DMS153 treated with DMSO at 0.1 percent for 48 hours (cell line): ENCODE data around the gene TEP1.
"Not testable (repeated sequence)": the region's sequence is repeated elsewhere in the genome, so short reads cannot be mapped to it uniquely, and the experiment has no call there.

Experiments
- DNase-seq: peaks from one replicate; lab custom pipeline; 2025; ENCODE audit not compliant: unreplicated experiment; lab: John Stamatoyannopoulos, UW

Gene TEP1

GRCh38 chr14:20412876-20413743, at the start of gene TEP1:
Gene TEP1 (minus strand): TSS chr14:20413501. CDS start chr14:20408439, 5,062 bp downstream.
- peak; percentile 72 for DNase-seq

GRCh38 chr14:20461225-20462141, 48.2 kb upstream of the TEP1 start, which contains the start of gene PIP4P1:
Gene PIP4P1 (minus strand): TSS chr14:20461434. CDS start chr14:20461325, 109 bp downstream.
- peak; percentile 100 for DNase-seq

- DNase-seq = no peak
These were observed 47.3 kb upstream of the TEP1 start for GRCh38 chr14:20460458-20461224.

- no peak for DNase-seq
These were observed 44.9 kb upstream of the TEP1 start for GRCh38 chr14:20458031-20458789.

DNA sequence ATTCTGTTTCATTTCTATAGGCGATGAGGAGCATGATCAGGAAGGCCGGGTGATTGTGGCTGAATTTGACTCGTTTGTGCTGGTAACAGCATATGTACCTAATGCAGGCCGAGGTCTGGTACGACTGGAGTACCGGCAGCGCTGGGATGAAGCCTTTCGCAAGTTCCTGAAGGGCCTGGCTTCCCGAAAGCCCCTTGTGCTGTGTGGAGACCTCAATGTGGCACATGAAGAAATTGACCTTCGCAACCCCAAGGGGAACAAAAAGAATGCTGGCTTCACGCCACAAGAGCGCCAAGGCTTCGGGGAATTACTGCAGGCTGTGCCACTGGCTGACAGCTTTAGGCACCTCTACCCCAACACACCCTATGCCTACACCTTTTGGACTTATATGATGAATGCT, 43.7 kb upstream of the TEP1 start:
- DNase-seq = no peak

- DNase-seq = peak; percentile 48
These were observed 42.3 kb upstream of the TEP1 start for GRCh38 chr14:20455355-20456300.

DNA sequence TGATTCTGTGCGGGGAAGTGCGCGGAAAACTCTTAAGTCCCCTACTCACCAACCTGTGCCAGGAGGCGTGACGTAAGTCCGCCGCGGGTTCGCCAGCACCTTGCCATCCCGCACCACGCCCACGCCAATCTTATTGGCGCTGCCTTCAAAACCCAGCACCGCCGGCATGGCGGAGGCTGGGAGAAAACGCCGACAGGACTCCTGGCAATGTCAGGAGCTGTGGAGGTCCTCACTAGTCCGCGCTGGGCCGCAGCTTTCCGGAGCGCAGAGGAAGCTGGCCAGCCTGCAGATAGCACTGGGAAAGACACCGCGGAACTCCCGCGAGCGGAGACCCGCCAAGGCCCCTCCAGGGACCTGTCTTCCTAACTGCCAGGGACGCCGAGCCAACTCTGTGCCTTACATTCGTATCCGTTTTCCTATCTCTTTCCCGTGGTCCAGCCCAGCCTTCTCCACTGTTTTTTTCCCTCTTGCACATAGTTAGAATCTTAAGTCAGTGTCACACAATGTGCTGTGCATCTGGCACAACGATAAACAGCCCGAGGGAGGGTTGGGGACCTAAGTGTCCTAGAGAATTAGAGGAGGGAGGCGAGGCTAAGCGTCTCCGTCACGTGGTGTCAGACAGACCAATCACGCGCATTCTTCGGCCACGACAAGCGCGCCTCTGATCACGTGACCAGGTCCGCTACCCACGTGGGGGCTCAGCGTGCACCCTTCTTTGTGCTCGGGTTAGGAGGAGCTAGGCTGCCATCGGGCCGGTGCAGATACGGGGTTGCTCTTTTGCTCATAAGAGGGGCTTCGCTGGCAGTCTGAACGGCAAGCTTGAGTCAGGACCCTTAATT, 41.4 kb upstream of the TEP1 start, which contains the start of the genes APEX1 and OSGEP:
Gene APEX1, plus strand, starts transcription at position 711 of the 839 bp plus-strand sequence. CDS start 420 bp downstream, outside the sequence.
Gene OSGEP, minus strand, starts transcription at position 297 of the 839 bp plus-strand sequence. Its CDS starts 129 bp downstream, at position 168.
- peak; percentile 94 for DNase-seq

DNA sequence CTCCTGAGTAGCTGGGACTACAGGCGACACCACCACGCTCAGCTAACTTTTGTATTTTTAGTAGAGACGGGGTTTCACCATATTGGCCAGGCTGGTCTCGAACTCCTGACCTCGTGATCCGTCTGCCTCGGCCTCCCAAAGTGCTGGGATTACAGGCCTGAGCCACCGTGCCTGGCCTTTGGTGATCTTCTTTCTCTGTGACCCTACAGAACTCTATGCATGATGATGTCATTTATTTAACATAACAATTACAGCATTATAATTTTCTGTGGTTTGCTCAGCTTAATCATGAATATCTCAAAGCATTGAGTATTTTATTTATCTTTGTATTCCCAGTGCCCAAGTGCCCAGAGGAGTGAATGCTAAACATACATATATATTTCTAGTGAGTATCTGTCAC, 39.5 kb upstream of the TEP1 start:
- DNase-seq = not testable (repeated sequence)

GRCh38 chr14:20446889-20447288, 33.6 kb upstream of the TEP1 start:
- DNase-seq = no peak

DNA sequence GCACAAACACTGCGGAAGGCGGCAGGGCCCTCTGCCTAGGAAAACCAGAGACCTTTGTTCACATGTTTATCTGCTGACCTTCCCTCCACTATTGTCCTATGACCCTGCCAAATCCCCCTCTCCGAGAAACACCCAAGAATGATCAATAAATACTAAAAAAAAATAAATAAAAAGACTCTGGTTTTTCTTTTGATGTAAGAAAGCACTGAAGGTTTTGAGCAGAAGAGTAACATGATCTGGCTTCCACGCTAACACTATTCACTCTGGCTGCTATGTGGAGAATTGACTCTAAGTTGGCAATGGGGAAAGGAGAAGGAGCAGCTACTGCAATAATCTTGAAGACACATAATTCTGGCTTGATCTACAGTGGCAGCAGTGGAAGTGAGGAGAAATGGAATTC, 30.3 kb upstream of the TEP1 start:
- DNase-seq = not testable (repeated sequence)

GRCh38 chr14:20441461-20441860, 28.2 kb upstream of the TEP1 start:
- DNase-seq = no peak

DNA sequence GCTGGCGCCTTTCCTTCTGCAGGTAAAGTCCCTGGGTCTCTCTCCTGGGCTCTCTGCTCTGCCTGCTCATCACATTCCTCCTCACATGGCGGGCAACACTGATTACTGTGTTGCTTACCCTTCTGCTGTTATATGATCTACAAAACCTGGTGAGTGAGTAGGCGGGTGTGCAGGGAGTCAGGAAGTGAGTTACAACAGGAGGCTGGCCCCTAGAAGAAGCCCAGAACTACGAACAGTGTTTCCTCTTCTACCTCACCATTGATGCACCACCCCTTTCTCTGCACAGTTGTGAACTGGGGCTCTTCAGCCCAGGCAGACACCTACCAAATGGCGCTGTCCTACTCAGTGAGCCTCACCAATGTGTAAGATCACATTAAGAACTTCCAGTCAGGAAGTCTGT, 27.6 kb upstream of the TEP1 start:
- DNase-seq = no peak

DNA sequence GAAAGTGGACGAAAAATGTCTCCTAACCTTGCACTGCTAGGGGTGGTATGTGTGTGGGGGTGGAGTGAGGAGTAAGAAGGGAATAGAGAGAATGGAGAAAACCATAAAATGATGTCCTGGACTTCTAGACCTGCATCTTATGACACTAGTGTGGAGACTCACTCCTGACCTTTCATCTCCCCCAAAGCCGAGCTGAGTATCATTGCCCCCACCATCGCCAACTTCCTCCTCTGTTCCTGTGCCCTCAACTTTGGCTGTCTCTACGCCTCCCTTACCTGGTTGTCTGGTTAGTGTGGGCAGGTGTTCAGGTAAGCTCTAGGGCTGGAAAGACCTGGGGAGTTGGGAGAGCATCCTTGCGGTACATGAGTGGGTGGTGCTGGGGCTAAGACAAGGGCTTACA, 27.2 kb upstream of the TEP1 start:
- DNase-seq = no peak

DNA sequence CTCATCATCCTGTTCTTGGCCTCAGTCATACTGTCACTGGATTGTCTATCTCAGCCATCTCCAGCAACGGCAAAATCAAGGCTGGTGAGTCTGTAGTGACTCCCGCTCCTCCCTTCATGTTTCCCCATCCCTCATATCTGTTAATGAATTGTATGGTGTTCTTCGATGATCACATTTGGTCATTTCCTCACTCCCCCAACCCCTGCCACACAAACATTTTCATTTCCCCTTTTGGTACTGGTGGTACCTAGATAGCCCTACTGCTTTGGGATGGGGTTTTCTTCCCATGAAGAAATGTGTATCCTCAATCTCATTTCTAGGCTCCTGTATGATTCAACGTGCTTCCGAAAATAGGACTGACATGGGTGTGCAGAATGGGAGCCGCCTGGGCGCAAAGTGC, 25.4 kb upstream of the TEP1 start:
- DNase-seq = no peak

GRCh38 chr14:20436363-20436755, 23.1 kb upstream of the TEP1 start:
- no peak for DNase-seq

DNA sequence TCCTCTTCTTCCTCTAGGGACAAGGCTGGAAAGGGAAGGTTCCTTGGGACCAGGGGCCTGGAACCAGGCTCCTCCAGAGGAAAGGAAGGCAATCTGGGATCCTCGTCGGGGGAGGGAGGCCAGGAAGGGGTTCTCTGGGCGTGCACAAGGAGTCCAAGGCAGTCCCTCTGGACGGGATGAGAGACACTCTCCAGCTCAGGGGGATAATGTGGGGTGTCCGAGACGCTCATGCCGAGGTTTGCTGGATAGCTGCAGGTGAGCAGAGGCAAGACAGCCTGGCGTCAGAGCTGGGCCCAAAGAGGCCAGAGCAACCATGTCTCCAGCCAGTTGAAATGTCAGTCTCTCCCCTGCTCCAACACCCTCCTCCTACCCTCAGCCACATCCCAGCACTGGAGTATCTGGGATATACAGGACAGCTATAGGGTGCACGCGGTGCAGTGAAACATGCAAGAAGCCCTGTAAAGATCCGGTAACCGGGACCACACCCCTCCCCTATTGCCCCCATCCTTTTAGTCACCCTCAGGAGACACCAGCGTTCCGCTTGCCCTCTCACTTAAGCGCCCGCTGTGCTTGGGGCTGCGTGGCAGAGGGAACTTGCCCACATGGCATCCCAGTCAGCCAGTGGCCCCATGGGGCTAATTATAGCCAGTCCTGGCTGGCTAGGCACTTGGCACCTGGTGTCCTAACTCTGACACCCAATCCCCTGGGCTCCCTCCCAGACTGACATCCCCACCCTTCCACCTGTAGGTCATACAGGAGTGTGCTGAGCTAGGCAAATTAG, 22.5 kb upstream of the TEP1 start, which contains the start of gene KLHL33:
Gene KLHL33, minus strand, starts transcription at position 585 of the 781 bp plus-strand sequence. Its CDS starts 355 bp downstream, at position 230.
- DNase-seq = no peak
